Trophoblast cell (in vitro differentiated cells and primary cell): ENCODE results near the gene NPDC1. TPM values are rescaled to one million over a fixed set of nuclear protein-coding genes. Genes with fewer than 3 reads are reported as not detected.
A peak's percentile ranks its signal among the peaks of the same experiment; 100 is the strongest.

Experiments
- DNase-seq, 2 donors: peaks; one replicate each; pipeline ENCODE4 v3.0.0-alpha.2; 2016
- H2AFZ ChIP-seq: 2 replicates; pipeline ENCODE4 v1.6.1; 2013; ENCODE audit warnings: low read length, moderate library complexity, mild to moderate bottlenecking; ENCODE audit not compliant: insufficient read depth, poor library complexity
- H2AK5ac ChIP-seq: 2 replicates; pipeline ENCODE4 v1.6.1; 2013; ENCODE audit warnings: mild to moderate bottlenecking, low read length
- H2BK120ac ChIP-seq: 2 replicates; pipeline ENCODE4 v1.6.1; 2013; ENCODE audit warnings: low read length, mild to moderate bottlenecking, moderate library complexity; ENCODE audit not compliant: insufficient read depth, poor library complexity
- H2BK12ac ChIP-seq: 2 replicates; pipeline ENCODE4 v1.6.1; 2013; ENCODE audit warnings: mild to moderate bottlenecking, low read length, moderate library complexity
- H2BK5ac ChIP-seq: 2 replicates; pipeline ENCODE4 v1.6.1; 2013; ENCODE audit warnings: low read length, low read depth, moderate library complexity, mild to moderate bottlenecking; ENCODE audit not compliant: poor library complexity
- H3K14ac ChIP-seq: 2 replicates; pipeline ENCODE4 v1.6.1; 2013; ENCODE audit warnings: mild to moderate bottlenecking, low read length
- H3K18ac ChIP-seq: 2 replicates; pipeline ENCODE4 v1.6.1; 2013; ENCODE audit warnings: mild to moderate bottlenecking, low read length
- H3K23ac ChIP-seq: 2 replicates; pipeline ENCODE4 v1.6.1; 2013; ENCODE audit warnings: low read length
- H3K27ac ChIP-seq: 2 replicates; pipeline ENCODE4 v1.5.1; 2013; ENCODE audit warnings: low read depth, mild to moderate bottlenecking, inconsistent platforms, low read length, moderate library complexity
- H3K27me3 ChIP-seq: 2 replicates; pipeline ENCODE4 v1.6.1; 2013; ENCODE audit warnings: inconsistent platforms, mild to moderate bottlenecking, low read length, moderate library complexity; ENCODE audit not compliant: insufficient read depth
- H3K36me3 ChIP-seq, 2 experiments: 1 replicate in 1 of 2; 2 replicates in 1 of 2; pipeline ENCODE4 v1.6.1; 2013; ENCODE audit warnings: low read length in 2 of 2, mild to moderate bottlenecking in 2 of 2, moderate library complexity in 1 of 2; ENCODE audit not compliant: insufficient read depth in 2 of 2, control insufficient read depth in 1 of 2
- H3K4ac ChIP-seq: 2 replicates; pipeline ENCODE4 v1.6.1; 2013; ENCODE audit warnings: low read depth, mild to moderate bottlenecking, low read length, moderate library complexity
- H3K4me1 ChIP-seq, 2 experiments: 1 replicate in 1 of 2; 2 replicates in 1 of 2; pipeline ENCODE4 v1.6.1; 2013; ENCODE audit warnings: low read length in 2 of 2, mild to moderate bottlenecking in 2 of 2, moderate library complexity in 1 of 2; ENCODE audit not compliant: insufficient read depth in 2 of 2, control insufficient read depth in 1 of 2
- H3K4me2 ChIP-seq: 2 replicates; pipeline ENCODE4 v1.6.1; 2013; ENCODE audit warnings: inconsistent platforms, mild to moderate bottlenecking, low read length, moderate library complexity
- H3K4me3 ChIP-seq: 2 replicates; pipeline ENCODE4 v1.5.1; 2013; ENCODE audit warnings: mild to moderate bottlenecking, low read depth, low read length, inconsistent platforms
- H3K79me1 ChIP-seq: one replicate; pipeline ENCODE4 v1.6.1; 2013; ENCODE audit warnings: low read length
- H3K79me2 ChIP-seq: 2 replicates; pipeline ENCODE4 v1.6.1; 2013; ENCODE audit warnings: low read length, mild to moderate bottlenecking; ENCODE audit not compliant: control insufficient read depth, insufficient read depth, poor library complexity
- H3K9ac ChIP-seq: 2 replicates; pipeline ENCODE4 v1.6.1; 2013; ENCODE audit warnings: mild to moderate bottlenecking, low read length
- H3K9me3 ChIP-seq: 2 replicates; pipeline ENCODE4 v1.6.1; 2013; ENCODE audit warnings: low read depth, mild to moderate bottlenecking, control low read depth, inconsistent platforms, low read length; ENCODE audit not compliant: insufficient read depth
- H4K12ac ChIP-seq: 2 replicates; pipeline ENCODE4 v1.6.1; 2013; ENCODE audit warnings: low read depth, mild to moderate bottlenecking, low read length, moderate library complexity
- H4K8ac ChIP-seq: 2 replicates; pipeline ENCODE4 v1.6.1; 2013; ENCODE audit warnings: low read depth, mild to moderate bottlenecking, low read length, moderate library complexity
- H4K91ac ChIP-seq: one replicate; pipeline ENCODE4 v1.6.1; 2013; ENCODE audit warnings: low read depth, mild to moderate bottlenecking, low read length, moderate library complexity
- WGBS: extraction: QIAGEN DNeasy Blood & Tissue Kit; methylation state at CpG from one replicate; pipeline ENCODE4 v1.1.7; 2013; ENCODE audit warnings: missing lambda C conversion rate; ENCODE audit not compliant: insufficient read length, insufficient coverage; ENCODE audit errors: extremely low coverage; 5-methylcytosine and 5-hydroxymethylcytosine counted together
- polyA plus RNA-seq: library from polyadenylated mRNA; stranded (reverse); fragments of 200-250 nt; gene quantifications from 2 replicates; pipeline ENCODE4 v1.2.3, GENCODE V29; 2013

The NPDC1 gene
- polyA plus RNA-seq = 3.7 and 4.7 TPM in 2 replicates

- Histone ChIP-seq H2AFZ (no peak within 1 kb of the TSS), H4K12ac (no peak within 1 kb of the TSS), H3K4ac (no peak within 1 kb of the TSS), H2AK5ac (no peak within 1 kb of the TSS), H3K4me3 (peak within 1 kb of the TSS; percentile 51), H3K14ac (no peak within 1 kb of the TSS), H3K23ac (no peak within 1 kb of the TSS), H4K91ac (no peak within 1 kb of the TSS), H3K27me3 (peaks cover 33% of the 10 kb centered on the region), H2BK5ac (no peak within 1 kb of the TSS), H4K8ac (no peak within 1 kb of the TSS), H3K9me3 (peaks cover 4% of the 10 kb centered on the region), H3K27ac (no peak within 1 kb of the TSS), H2BK12ac (no peak within 1 kb of the TSS), H2BK120ac (no peak within 1 kb of the TSS), H3K18ac (no peak within 1 kb of the TSS), H3K4me1 (peaks cover 9 to 14% of the 10 kb centered on the region in 2 experiments), H3K79me2 (no peaks in the 10 kb centered on the region), H3K4me2 (peak within 1 kb of the TSS; percentile 75), H3K36me3 (no peaks in the 10 kb centered on the region), H3K9ac (no peak within 1 kb of the TSS), H3K79me1 (no peaks in the 10 kb centered on the region)
- no CpG with 5 or more reads among the region's 57 CpGs for WGBS
- peak; percentile 60 to 85 for DNase-seq
Measured at GRCh38 chr9:137046088-137046787, at the start of gene NPDC1. TSS of gene NPDC1 (minus strand) at chr9:137046177. CDS start at chr9:137045989, 188 bp downstream.

- H3K4me1 ChIP-seq = peaks cover 10 to 12% of the 10 kb centered on the region in 2 experiments
- peaks cover 1% of the 10 kb centered on the region for H3K9me3 ChIP-seq
- H4K12ac ChIP-seq = no peak overlapping the region
- WGBS = no CpG with 5 or more reads among the region's 11 CpGs
- no peak overlapping the region for H3K4ac ChIP-seq
- peaks cover 12% of the 10 kb centered on the region for H3K79me1 ChIP-seq
- no peak overlapping the region for H4K8ac ChIP-seq
- H3K18ac ChIP-seq = no peak overlapping the region
- no peak overlapping the region for H2AK5ac ChIP-seq
- no peak overlapping the region for H2BK12ac ChIP-seq
- H3K14ac ChIP-seq = no peak overlapping the region
- H3K27me3 ChIP-seq = no peaks in the 10 kb centered on the region
- H2AFZ ChIP-seq = no peak overlapping the region
- no peak overlapping the region for H3K23ac ChIP-seq
- peaks cover 7% of the 10 kb centered on the region for H3K79me2 ChIP-seq
- H3K27ac ChIP-seq = no peak overlapping the region
- H3K9ac ChIP-seq = peak overlapping the region; percentile 64
- H2BK120ac ChIP-seq = no peak overlapping the region
- H4K91ac ChIP-seq = no peak overlapping the region
- no peak overlapping the region for H3K4me2 ChIP-seq
- no peak overlapping the region for H3K4me3 ChIP-seq
- peaks cover 8 to 10% of the 10 kb centered on the region in 2 experiments for H3K36me3 ChIP-seq
- H2BK5ac ChIP-seq = no peak overlapping the region
- peak in 1 of 2 donors; percentile 43 for DNase-seq
Measured at GRCh38 chr9:137089232-137089947, 43.4 kb upstream of the NPDC1 start.

- Histone ChIP-seq H3K27ac (no peak overlapping the region), H3K79me1 (peaks cover 12% of the 10 kb centered on the region), H2AK5ac (no peak overlapping the region), H3K23ac (no peak overlapping the region), H2AFZ (no peak overlapping the region), H4K12ac (no peak overlapping the region), H3K9me3 (peaks cover 1% of the 10 kb centered on the region), H4K91ac (no peak overlapping the region), H2BK5ac (no peak overlapping the region), H3K79me2 (peaks cover 7% of the 10 kb centered on the region), H3K4me1 (peaks cover 10 to 12% of the 10 kb centered on the region in 2 experiments), H4K8ac (no peak overlapping the region), H3K4me3 (no peak overlapping the region), H3K14ac (no peak overlapping the region), H3K4me2 (no peak overlapping the region), H2BK12ac (no peak overlapping the region), H3K36me3 (peaks cover 7 to 10% of the 10 kb centered on the region in 2 experiments), H3K4ac (no peak overlapping the region), H3K9ac (no peak overlapping the region), H3K18ac (no peak overlapping the region), H3K27me3 (no peaks in the 10 kb centered on the region), H2BK120ac (no peak overlapping the region)
- no CpG with 5 or more reads among the region's 5 CpGs for WGBS
- DNase-seq = no peak
Measured at GRCh38 chr9:137088121-137088520, 42.1 kb upstream of the NPDC1 start.

- Histone ChIP-seq H2BK5ac (peak overlapping the region; percentile 42), H3K4me2 (peak overlapping the region; percentile 71), H2BK120ac (peak overlapping the region; percentile 43), H3K23ac (no peak overlapping the region), H3K79me1 (peaks cover 12% of the 10 kb centered on the region), H3K27ac (peak overlapping the region; percentile 76), H3K79me2 (peaks cover 7% of the 10 kb centered on the region), H2BK12ac (no peak overlapping the region), H3K4me3 (peak overlapping the region; percentile 84), H4K12ac (peak overlapping the region; percentile 68), H2AK5ac (no peak overlapping the region), H3K14ac (peak overlapping the region; percentile 66), H3K4ac (peak overlapping the region; percentile 30), H3K36me3 (peaks cover 6 to 10% of the 10 kb centered on the region in 2 experiments), H3K18ac (peak overlapping the region; percentile 72), H4K91ac (peak overlapping the region; percentile 84), H3K9ac (peak overlapping the region; percentile 83), H3K27me3 (no peaks in the 10 kb centered on the region), H3K9me3 (peaks cover 1% of the 10 kb centered on the region), H2AFZ (peak overlapping the region; percentile 79), H3K4me1 (peaks cover 10 to 12% of the 10 kb centered on the region in 2 experiments), H4K8ac (peak overlapping the region; percentile 86)
- no CpG with 5 or more reads among the region's 22 CpGs for WGBS
- DNase-seq = no peak
Measured at GRCh38 chr9:137087409-137087925, 41.5 kb upstream of the NPDC1 start.
